ENCODE measurements around the gene STC2. TPM values are rescaled to one million over a fixed set of nuclear protein-coding genes. Genes with fewer than 3 reads are reported as not detected.
A peak's percentile ranks its signal among the peaks of the same experiment; 100 is the strongest.

STC2 gene
- total RNA-seq, 1 experiment from 2014 or later: 57.0 TPM

DNA sequence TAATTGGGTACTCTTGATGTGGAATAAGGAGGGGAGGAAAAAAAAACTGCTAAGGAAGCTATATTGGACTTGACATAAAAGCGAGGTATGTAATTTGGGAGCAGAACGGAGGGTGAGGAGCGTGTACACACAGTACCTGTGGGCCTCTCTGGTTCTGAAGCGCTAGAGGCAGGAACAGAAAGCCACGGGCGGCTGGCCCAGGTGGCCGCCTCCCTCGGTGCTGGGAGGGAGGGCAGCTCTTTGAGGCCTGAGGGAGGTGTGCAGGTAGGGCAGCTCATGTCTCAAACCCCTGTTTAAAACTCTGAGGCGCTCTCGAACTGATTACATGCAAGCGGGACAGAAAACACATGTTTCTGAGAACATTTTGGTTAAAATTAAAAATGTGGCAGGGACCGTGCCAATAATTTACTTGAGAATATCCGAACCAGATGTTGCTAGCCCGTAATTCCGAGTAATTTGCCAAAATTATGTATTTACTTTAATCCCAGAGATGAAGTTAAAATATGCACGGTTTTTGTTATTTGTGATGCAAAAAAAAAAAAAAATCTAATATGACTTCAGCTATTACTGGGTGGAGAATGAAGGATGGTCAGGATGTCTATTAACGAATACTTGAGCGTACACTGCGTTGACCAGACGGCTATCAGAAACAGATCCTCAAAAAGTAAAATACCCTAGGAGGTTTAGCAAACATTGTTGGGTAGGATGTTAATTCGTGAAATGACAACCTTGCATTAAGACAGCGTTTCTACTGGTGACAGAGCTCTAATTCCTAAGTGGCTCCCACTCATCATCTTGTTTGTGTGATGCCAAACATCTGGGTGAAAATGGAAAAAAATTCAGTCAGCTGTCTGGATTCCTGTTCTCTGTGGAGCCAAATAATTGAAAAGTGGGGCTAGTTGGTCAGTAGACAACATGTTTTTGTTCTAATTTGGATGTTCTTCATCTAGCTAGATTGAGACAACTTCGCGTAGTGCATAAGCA lies 24.4 kb upstream of the STC2 start:
- H3K27me3 Mint-ChIP-seq (ENCODE audit: low read depth): peaks cover 28% of the 10 kb centered on the region
- H3K4me1 Mint-ChIP-seq: peaks cover 13% of the 10 kb centered on the region
- H3K9me3 Mint-ChIP-seq: no peaks in the 10 kb centered on the region
- DNase-seq (ENCODE audit: low spot score): no peak
- H3K36me3 Mint-ChIP-seq: no peaks in the 10 kb centered on the region
- TF ChIP-seq, protein P1, sequence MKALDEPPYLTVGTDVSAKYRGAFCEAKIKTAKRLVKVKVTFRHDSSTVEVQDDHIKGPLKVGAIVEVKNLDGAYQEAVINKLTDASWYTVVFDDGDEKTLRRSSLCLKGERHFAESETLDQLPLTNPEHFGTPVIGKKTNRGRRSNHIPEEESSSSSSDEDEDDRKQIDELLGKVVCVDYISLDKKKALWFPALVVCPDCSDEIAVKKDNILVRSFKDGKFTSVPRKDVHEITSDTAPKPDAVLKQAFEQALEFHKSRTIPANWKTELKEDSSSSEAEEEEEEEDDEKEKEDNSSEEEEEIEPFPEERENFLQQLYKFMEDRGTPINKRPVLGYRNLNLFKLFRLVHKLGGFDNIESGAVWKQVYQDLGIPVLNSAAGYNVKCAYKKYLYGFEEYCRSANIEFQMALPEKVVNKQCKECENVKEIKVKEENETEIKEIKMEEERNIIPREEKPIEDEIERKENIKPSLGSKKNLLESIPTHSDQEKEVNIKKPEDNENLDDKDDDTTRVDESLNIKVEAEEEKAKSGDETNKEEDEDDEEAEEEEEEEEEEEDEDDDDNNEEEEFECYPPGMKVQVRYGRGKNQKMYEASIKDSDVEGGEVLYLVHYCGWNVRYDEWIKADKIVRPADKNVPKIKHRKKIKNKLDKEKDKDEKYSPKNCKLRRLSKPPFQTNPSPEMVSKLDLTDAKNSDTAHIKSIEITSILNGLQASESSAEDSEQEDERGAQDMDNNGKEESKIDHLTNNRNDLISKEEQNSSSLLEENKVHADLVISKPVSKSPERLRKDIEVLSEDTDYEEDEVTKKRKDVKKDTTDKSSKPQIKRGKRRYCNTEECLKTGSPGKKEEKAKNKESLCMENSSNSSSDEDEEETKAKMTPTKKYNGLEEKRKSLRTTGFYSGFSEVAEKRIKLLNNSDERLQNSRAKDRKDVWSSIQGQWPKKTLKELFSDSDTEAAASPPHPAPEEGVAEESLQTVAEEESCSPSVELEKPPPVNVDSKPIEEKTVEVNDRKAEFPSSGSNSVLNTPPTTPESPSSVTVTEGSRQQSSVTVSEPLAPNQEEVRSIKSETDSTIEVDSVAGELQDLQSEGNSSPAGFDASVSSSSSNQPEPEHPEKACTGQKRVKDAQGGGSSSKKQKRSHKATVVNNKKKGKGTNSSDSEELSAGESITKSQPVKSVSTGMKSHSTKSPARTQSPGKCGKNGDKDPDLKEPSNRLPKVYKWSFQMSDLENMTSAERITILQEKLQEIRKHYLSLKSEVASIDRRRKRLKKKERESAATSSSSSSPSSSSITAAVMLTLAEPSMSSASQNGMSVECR (CRISPR knock-in tag; IDR thresholded peaks at IDR 0.05; ENCODE audit: borderline replicate concordance): no peak
- TF ChIP-seq ZNF317 (CRISPR knock-in tag; IDR thresholded peaks at IDR 0.05; ENCODE audit: borderline replicate concordance, low read depth) (no peak), ZBTB21 (CRISPR knock-in tag; IDR thresholded peaks at IDR 0.05; ENCODE audit: borderline replicate concordance) (no peak), ZNF396 (CRISPR knock-in tag; IDR thresholded peaks at IDR 0.05; ENCODE audit: borderline replicate concordance) (no peak), MXD4 (CRISPR knock-in tag; IDR thresholded peaks at IDR 0.05; ENCODE audit: borderline replicate concordance) (no peak), SOX15 (CRISPR knock-in tag; IDR thresholded peaks at IDR 0.05) (no peak), SMAD4 (CRISPR knock-in tag; IDR thresholded peaks at IDR 0.05) (no peak), CBFB (CRISPR knock-in tag; IDR thresholded peaks at IDR 0.05; ENCODE audit: low read depth) (no peak)
- TF ChIP-seq, protein P2, sequence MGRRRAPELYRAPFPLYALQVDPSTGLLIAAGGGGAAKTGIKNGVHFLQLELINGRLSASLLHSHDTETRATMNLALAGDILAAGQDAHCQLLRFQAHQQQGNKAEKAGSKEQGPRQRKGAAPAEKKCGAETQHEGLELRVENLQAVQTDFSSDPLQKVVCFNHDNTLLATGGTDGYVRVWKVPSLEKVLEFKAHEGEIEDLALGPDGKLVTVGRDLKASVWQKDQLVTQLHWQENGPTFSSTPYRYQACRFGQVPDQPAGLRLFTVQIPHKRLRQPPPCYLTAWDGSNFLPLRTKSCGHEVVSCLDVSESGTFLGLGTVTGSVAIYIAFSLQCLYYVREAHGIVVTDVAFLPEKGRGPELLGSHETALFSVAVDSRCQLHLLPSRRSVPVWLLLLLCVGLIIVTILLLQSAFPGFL (CRISPR knock-in tag; IDR thresholded peaks at IDR 0.05; ENCODE audit: borderline replicate concordance): no peak
- TF ChIP-seq, protein P3, sequence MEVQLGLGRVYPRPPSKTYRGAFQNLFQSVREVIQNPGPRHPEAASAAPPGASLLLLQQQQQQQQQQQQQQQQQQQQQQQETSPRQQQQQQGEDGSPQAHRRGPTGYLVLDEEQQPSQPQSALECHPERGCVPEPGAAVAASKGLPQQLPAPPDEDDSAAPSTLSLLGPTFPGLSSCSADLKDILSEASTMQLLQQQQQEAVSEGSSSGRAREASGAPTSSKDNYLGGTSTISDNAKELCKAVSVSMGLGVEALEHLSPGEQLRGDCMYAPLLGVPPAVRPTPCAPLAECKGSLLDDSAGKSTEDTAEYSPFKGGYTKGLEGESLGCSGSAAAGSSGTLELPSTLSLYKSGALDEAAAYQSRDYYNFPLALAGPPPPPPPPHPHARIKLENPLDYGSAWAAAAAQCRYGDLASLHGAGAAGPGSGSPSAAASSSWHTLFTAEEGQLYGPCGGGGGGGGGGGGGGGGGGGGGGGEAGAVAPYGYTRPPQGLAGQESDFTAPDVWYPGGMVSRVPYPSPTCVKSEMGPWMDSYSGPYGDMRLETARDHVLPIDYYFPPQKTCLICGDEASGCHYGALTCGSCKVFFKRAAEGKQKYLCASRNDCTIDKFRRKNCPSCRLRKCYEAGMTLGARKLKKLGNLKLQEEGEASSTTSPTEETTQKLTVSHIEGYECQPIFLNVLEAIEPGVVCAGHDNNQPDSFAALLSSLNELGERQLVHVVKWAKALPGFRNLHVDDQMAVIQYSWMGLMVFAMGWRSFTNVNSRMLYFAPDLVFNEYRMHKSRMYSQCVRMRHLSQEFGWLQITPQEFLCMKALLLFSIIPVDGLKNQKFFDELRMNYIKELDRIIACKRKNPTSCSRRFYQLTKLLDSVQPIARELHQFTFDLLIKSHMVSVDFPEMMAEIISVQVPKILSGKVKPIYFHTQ (CRISPR knock-in tag; IDR thresholded peaks at IDR 0.05): no peak
- TF ChIP-seq, protein P4, sequence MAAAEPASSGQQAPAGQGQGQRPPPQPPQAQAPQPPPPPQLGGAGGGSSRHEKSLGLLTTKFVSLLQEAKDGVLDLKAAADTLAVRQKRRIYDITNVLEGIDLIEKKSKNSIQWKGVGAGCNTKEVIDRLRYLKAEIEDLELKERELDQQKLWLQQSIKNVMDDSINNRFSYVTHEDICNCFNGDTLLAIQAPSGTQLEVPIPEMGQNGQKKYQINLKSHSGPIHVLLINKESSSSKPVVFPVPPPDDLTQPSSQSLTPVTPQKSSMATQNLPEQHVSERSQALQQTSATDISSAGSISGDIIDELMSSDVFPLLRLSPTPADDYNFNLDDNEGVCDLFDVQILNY (CRISPR knock-in tag; IDR thresholded peaks at IDR 0.05): no peak
- TF ChIP-seq, protein P5, sequence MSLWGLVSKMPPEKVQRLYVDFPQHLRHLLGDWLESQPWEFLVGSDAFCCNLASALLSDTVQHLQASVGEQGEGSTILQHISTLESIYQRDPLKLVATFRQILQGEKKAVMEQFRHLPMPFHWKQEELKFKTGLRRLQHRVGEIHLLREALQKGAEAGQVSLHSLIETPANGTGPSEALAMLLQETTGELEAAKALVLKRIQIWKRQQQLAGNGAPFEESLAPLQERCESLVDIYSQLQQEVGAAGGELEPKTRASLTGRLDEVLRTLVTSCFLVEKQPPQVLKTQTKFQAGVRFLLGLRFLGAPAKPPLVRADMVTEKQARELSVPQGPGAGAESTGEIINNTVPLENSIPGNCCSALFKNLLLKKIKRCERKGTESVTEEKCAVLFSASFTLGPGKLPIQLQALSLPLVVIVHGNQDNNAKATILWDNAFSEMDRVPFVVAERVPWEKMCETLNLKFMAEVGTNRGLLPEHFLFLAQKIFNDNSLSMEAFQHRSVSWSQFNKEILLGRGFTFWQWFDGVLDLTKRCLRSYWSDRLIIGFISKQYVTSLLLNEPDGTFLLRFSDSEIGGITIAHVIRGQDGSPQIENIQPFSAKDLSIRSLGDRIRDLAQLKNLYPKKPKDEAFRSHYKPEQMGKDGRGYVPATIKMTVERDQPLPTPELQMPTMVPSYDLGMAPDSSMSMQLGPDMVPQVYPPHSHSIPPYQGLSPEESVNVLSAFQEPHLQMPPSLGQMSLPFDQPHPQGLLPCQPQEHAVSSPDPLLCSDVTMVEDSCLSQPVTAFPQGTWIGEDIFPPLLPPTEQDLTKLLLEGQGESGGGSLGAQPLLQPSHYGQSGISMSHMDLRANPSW (CRISPR knock-in tag; conservative IDR thresholded peaks at IDR 0.05; ENCODE audit: low read depth): no peak
- TF ChIP-seq, protein P6, sequence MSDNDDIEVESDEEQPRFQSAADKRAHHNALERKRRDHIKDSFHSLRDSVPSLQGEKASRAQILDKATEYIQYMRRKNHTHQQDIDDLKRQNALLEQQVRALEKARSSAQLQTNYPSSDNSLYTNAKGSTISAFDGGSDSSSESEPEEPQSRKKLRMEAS (CRISPR knock-in tag; IDR thresholded peaks at IDR 0.05): no peak
- CTCF ChIA-PET: interaction anchor here (0.6 to 1.8 kb wide), 3 partner anchors 21 to 58 kb away, joined by 3 to 4 read pairs (median 4); no protein-coding TSS in a partner anchor
- POLR2A ChIA-PET: interaction anchor here (0.5 kb wide), 1 partner anchor 584 kb away, joined by 5 read pairs; no protein-coding TSS in a partner anchor
- peak; percentile 26; the same call in 1 of the 2 replicates for ATAC-seq
- no peak overlapping the region for H3K4me3 Mint-ChIP-seq
- no peak overlapping the region for H3K27ac Mint-ChIP-seq

All from WTC11 (cell line).